NCI-H2107 treated with DMSO at 0.1 percent for 48 hours (cell line): ENCODE measurements around the gene TRIM58.

ENCODE experiments used
- DNase-seq: peaks from one replicate; lab custom pipeline; 2025; ENCODE audit not compliant: unreplicated experiment; lab: John Stamatoyannopoulos, UW

TRIM58 gene

GRCh38 chr1:247857069-247857984, at the start of gene TRIM58:
TRIM58 (plus strand) TSS chr1:247857187; CDS start chr1:247857247, 60 bp downstream.
- DNase-seq: no peak

- no peak for DNase-seq
Measured at GRCh38 chr1:247812637-247813036, 44.4 kb upstream of the TRIM58 start.

- no peak for DNase-seq
Measured at GRCh38 chr1:247822060-247822459, 34.9 kb upstream of the TRIM58 start.

GRCh38 chr1:247824023-247824422, 33.0 kb upstream of the TRIM58 start, which contains the start of gene OR14A16:
OR14A16 (minus strand) TSS chr1:247824119; CDS start chr1:247815729, 8,390 bp downstream.
- no peak for DNase-seq

- DNase-seq: no peak
Measured at GRCh38 chr1:247825362-247825761, 31.6 kb upstream of the TRIM58 start.

GRCh38 chr1:247829656-247830055, 27.3 kb upstream of the TRIM58 start:
- DNase-seq: no peak

GRCh38 chr1:247833601-247834000, 23.4 kb upstream of the TRIM58 start:
- no peak for DNase-seq

GRCh38 chr1:247840818-247841217, 16.2 kb upstream of the TRIM58 start:
- DNase-seq: no peak

GRCh38 chr1:247841796-247842195, 15.2 kb upstream of the TRIM58 start, which contains the start of gene OR11L1:
OR11L1 (minus strand) TSS chr1:247841896; CDS start chr1:247841896, 0 bp downstream.
- no peak for DNase-seq

GRCh38 chr1:247843411-247843810, 13.6 kb upstream of the TRIM58 start:
- no peak for DNase-seq

- no peak for DNase-seq
Measured at GRCh38 chr1:247845011-247845692, 11.8 kb upstream of the TRIM58 start.

- no peak for DNase-seq
Measured at GRCh38 chr1:247845693-247846017, 11.3 kb upstream of the TRIM58 start.

GRCh38 chr1:247848346-247848745, 8.6 kb upstream of the TRIM58 start:
- no peak for DNase-seq

GRCh38 chr1:247849616-247850015, 7.4 kb upstream of the TRIM58 start:
- DNase-seq: no peak

GRCh38 chr1:247854899-247855545, 2.0 kb upstream of the TRIM58 start:
- no peak for DNase-seq

GRCh38 chr1:247855911-247856310, 1.1 kb upstream of the TRIM58 start:
- no peak for DNase-seq

GRCh38 chr1:247857985-247858619, 1.1 kb downstream of the TRIM58 start:
- DNase-seq: no peak

- no peak for DNase-seq
Measured at GRCh38 chr1:247862756-247863155, 5.8 kb downstream of the TRIM58 start.

GRCh38 chr1:247864644-247865043, 7.7 kb downstream of the TRIM58 start:
- DNase-seq: no peak

- no peak for DNase-seq
Measured at GRCh38 chr1:247865416-247865815, 8.4 kb downstream of the TRIM58 start.

GRCh38 chr1:247883346-247883745, 26.4 kb downstream of the TRIM58 start:
- no peak for DNase-seq
